Activated naive CD4-positive, alpha-beta T cell treated with anti-CD3 and anti-CD28 coated beads for 36 hours (primary cell): Measurements from ENCODE around the gene ROBO3. TPM values are rescaled to one million over a fixed set of nuclear protein-coding genes. Genes with fewer than 3 reads are reported as not detected.

Experiments used
- CTCF ChIA-PET: fragments of 350-600 bp; sonication (Branson Sonifier 250); formaldehyde crosslinking; loops from one replicate; lab custom pipeline; 2021; ENCODE audit warnings: antibody characterized with exemption; lab: Charles Lee
- DNase-seq: peaks from one replicate; pipeline ENCODE4 v3.0.0-alpha.2; 2020
- H3K27ac Mint-ChIP-seq: one replicate; pipeline ENCODE4 v1.8.0; 2021; ENCODE audit warnings: mild to moderate bottlenecking, mixed read lengths
- H3K27me3 Mint-ChIP-seq: one replicate; pipeline ENCODE4 v1.8.0; 2021; ENCODE audit warnings: low read depth, mixed read lengths
- H3K36me3 Mint-ChIP-seq: one replicate; pipeline ENCODE4 v1.8.0; 2021; ENCODE audit warnings: low read depth, mixed read lengths
- H3K4me1 Mint-ChIP-seq: one replicate; pipeline ENCODE4 v1.8.0; 2021; ENCODE audit warnings: low read depth, mixed read lengths
- H3K4me3 Mint-ChIP-seq: one replicate; pipeline ENCODE4 v1.8.0; 2021; ENCODE audit warnings: mild to moderate bottlenecking, moderate library complexity, mixed read lengths
- H3K9me3 Mint-ChIP-seq: one replicate; pipeline ENCODE4 v1.8.0; 2021; ENCODE audit warnings: mixed read lengths
- intact Hi-C: fragments of 100-400 bp; cut with micrococcal nuclease; formaldehyde crosslinking; loops from one replicate; pipeline ENCODE4 v1.15.1; 2023
- total RNA-seq, 2 experiments: library from RNA; stranded (reverse); gene quantifications; one replicate each; pipeline ENCODE4 v1.2.3, GENCODE V29; 2021

Gene ROBO3, protein sequence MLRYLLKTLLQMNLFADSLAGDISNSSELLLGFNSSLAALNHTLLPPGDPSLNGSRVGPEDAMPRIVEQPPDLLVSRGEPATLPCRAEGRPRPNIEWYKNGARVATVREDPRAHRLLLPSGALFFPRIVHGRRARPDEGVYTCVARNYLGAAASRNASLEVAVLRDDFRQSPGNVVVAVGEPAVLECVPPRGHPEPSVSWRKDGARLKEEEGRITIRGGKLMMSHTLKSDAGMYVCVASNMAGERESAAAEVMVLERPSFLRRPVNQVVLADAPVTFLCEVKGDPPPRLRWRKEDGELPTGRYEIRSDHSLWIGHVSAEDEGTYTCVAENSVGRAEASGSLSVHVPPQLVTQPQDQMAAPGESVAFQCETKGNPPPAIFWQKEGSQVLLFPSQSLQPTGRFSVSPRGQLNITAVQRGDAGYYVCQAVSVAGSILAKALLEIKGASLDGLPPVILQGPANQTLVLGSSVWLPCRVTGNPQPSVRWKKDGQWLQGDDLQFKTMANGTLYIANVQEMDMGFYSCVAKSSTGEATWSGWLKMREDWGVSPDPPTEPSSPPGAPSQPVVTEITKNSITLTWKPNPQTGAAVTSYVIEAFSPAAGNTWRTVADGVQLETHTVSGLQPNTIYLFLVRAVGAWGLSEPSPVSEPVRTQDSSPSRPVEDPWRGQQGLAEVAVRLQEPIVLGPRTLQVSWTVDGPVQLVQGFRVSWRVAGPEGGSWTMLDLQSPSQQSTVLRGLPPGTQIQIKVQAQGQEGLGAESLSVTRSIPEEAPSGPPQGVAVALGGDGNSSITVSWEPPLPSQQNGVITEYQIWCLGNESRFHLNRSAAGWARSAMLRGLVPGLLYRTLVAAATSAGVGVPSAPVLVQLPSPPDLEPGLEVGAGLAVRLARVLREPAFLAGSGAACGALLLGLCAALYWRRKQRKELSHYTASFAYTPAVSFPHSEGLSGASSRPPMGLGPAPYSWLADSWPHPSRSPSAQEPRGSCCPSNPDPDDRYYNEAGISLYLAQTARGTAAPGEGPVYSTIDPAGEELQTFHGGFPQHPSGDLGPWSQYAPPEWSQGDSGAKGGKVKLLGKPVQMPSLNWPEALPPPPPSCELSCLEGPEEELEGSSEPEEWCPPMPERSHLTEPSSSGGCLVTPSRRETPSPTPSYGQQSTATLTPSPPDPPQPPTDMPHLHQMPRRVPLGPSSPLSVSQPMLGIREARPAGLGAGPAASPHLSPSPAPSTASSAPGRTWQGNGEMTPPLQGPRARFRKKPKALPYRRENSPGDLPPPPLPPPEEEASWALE (N-terminal part only)
- 10 to 100 TPM; 24.2 to 24.5 TPM for total RNA-seq

DNA sequence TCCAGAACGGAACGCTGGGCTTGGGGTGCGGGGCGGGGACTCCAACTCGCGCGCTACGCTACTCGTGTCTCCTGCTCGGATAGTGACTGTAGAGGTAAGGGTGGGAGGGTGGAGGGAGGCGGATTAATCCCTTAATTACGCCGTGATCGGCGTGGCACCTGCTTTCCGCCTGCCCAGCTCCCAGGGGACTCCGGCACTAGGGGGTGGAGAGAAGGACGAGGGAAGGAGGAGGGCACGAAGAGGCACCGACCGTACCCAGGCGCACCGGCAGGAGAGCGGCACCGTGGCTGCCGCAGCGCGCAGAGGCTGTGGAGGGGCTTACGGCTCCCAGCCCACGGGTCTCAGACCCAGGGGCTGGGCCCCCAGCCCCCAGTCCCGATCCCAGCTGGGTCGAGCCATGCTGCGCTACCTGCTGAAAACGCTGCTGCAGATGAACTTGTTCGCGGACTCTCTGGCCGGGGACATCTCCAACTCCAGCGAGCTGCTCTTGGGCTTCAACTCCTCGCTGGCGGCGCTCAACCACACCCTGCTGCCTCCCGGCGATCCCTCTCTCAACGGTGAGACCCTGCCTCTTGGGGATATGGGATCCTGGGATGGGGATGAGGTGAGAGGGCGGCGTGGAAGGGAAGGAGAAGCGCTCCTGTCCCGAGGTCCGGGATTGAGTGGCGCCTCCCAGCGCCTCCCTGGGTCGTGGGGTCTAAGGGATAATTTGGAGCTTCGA lies at the start of gene ROBO3:
Gene ROBO3 (plus strand): TSS at position 252 of the 721 bp plus-strand sequence. CDS start 146 bp downstream, at position 398.
- Mint-ChIP-seq H3K27ac (no peak within 1 kb of the TSS), H3K4me1 (peaks cover 37% of the 10 kb centered on the region), H3K9me3 (no peaks in the 10 kb centered on the region), H3K36me3 (no peaks in the 10 kb centered on the region), H3K27me3 (peaks cover 91% of the 10 kb centered on the region), H3K4me3 (peak within 1 kb of the TSS; percentile 42)
- CTCF ChIA-PET = interaction anchor here (0.8 to 3.0 kb wide), 19 partner anchors 11 to 453 kb away, joined by 3 to 47 read pairs (median 5); no protein-coding TSS in a partner anchor
- DNase-seq = no peak
- intact Hi-C loops = loop anchor here (10.0 kb wide), 1 partner anchor 451 kb away; no protein-coding TSS in a partner anchor

DNA sequence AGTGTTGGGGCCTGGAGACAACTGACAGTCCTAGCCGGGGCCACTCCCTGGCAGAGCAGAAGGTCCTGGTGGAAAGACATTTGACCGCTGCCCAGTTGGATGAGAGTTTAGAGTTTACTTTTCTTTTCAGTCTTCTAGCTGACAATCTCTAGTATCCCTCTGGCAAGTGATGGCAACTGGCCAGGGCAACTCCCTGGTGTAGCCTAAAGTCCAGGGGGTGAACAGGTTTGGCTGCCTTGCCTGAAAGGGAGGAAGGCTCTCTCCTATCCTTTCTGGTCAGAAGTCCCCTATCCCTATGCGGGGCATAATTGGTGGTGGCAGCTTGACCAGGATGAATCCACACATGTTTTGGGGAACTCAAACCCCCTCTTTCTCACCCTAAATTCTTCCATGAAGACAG lies 48.2 kb upstream of the ROBO3 start:
- no peak overlapping the region for H3K4me3 Mint-ChIP-seq
- H3K27me3 Mint-ChIP-seq = peaks cover 48% of the 10 kb centered on the region
- intact Hi-C loops = no loop called here
- no peak overlapping the region for H3K27ac Mint-ChIP-seq
- CTCF ChIA-PET = no interaction called here
- no peak for DNase-seq
- H3K9me3 Mint-ChIP-seq = no peaks in the 10 kb centered on the region
- H3K4me1 Mint-ChIP-seq = peaks cover 2% of the 10 kb centered on the region
- H3K36me3 Mint-ChIP-seq = no peaks in the 10 kb centered on the region

DNA sequence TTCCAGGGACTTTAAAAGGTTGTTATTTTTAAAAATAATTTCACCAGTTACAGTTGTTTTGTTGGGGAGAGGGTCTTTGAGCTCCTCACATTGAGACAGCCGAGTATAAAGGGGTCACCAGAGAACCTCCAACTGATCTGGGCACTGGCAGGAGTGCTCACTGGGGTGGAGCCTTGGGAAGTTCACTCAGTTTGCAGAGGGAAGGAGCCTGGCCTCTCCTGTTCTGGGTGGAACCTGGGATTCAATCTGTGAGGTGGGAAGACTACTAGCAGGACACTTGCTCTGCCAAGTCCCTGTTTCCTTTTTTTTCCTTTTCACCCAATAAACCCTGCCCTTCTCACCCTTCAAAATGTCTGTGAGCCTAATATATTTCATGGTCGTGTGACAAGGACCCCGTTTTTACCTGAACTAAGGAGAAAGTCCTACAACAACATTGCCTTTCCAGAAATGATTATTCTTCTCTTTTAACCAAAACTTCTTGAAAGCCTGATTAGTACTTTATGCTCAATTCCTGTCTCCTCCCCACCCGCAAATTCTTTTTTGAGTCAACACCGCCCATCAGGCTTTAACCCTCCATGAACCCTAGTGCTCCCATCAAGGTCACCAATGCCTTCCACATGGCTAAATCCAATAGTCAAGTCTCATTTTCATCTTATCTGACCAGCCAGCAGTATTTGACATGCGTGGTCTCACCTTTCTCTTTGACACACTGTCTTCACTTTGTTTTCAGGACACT lies 43.1 kb upstream of the ROBO3 start:
- H3K36me3 Mint-ChIP-seq = no peaks in the 10 kb centered on the region
- H3K9me3 Mint-ChIP-seq = no peaks in the 10 kb centered on the region
- H3K4me1 Mint-ChIP-seq = no peaks in the 10 kb centered on the region
- intact Hi-C loops = no loop called here
- CTCF ChIA-PET = no interaction called here
- no peak overlapping the region for H3K4me3 Mint-ChIP-seq
- H3K27ac Mint-ChIP-seq = no peak overlapping the region
- peaks cover 31% of the 10 kb centered on the region for H3K27me3 Mint-ChIP-seq
- DNase-seq = no peak

DNA sequence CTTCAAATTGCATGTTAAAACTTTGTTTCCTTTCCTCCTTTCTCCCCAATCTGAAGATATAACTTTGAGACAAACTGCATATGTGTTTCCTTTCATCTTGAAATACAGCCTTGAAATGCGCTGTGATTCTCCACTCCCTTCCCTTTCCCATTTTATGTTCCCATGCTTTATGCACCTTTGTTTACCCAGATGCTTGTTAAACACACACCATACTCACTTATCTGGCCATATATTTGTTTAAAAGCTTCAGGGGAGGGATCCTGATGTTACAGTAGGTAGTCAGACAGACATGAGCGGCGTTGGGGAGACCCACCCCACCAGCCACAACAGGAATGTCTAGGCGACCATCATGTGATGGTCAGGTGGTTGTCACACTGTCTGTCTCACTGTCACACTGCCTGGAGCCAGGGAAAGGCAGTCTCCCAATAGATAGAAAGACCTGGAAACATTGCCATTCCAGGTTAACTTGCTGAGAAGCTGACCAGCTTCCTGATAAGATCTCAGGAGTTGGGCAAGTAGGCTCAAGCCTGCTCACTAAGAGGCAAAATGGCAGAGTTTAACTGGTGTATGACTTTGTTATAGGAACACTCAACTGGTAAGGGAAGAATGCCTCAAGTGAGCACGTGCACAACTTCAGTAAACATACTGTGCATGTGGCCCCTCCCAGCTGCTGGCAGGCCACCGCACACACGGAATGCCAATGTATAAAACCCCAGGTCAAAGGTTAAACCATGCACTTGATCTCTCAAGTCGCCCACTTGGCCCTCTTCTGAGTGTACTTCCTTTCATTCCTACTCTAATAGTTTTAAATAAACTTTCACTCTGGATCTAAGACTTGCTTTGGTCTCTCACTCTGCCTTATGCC lies 41.5 kb upstream of the ROBO3 start:
- no peak overlapping the region for H3K27ac Mint-ChIP-seq
- H3K27me3 Mint-ChIP-seq = peaks cover 18% of the 10 kb centered on the region
- no peaks in the 10 kb centered on the region for H3K36me3 Mint-ChIP-seq
- H3K4me3 Mint-ChIP-seq = no peak overlapping the region
- intact Hi-C loops = no loop called here
- H3K9me3 Mint-ChIP-seq = no peaks in the 10 kb centered on the region
- no peaks in the 10 kb centered on the region for H3K4me1 Mint-ChIP-seq
- CTCF ChIA-PET = no interaction called here
- no peak for DNase-seq

DNA sequence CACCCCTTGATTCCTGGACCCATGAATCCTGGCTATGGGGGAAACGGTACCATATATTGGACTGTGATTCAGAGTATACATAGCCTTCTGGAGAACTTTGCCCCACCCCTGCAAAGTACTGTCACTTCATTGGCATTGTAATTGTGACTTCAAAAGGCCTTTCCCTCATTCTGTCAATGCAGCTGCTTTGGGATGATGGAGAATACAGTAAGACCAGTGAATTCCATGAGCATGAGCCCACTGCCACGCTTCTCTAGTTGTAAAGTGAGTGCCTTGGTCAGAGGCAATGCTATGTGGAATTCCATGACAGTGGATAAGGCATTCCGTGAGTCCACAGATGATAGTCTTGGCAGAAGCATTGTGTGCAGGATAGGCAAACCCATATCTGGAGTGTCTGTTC lies 39.4 kb upstream of the ROBO3 start:
- no peak overlapping the region for H3K27ac Mint-ChIP-seq
- H3K4me1 Mint-ChIP-seq = no peaks in the 10 kb centered on the region
- CTCF ChIA-PET = no interaction called here
- H3K27me3 Mint-ChIP-seq = peaks cover 9% of the 10 kb centered on the region
- no peaks in the 10 kb centered on the region for H3K9me3 Mint-ChIP-seq
- no peaks in the 10 kb centered on the region for H3K36me3 Mint-ChIP-seq
- DNase-seq = no peak
- no peak overlapping the region for H3K4me3 Mint-ChIP-seq
- intact Hi-C loops = no loop called here

DNA sequence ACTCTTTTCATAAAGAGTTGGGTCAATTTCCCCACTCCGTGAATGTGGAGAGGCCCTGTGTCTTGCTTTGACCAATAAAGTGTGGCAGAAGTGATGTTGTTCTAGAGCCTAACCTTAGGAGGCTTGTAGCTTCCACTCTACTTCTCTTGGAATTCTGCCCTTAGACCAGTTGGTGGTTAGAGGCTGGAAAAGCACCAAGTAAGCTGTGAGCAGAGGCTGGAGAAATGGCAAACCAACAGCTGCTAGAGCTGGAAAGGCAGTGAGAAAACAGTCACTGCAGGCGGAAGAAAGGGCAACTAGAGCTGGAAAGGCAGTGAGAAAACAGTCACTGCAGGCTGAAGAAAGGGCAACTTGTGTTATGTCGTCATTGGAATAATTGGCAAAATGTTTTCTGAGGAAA lies 35.2 kb upstream of the ROBO3 start:
- no peak for DNase-seq
- no peaks in the 10 kb centered on the region for H3K9me3 Mint-ChIP-seq
- H3K27me3 Mint-ChIP-seq = peaks cover 6% of the 10 kb centered on the region
- H3K36me3 Mint-ChIP-seq = no peaks in the 10 kb centered on the region
- CTCF ChIA-PET = interaction anchor here (0.7 kb wide), 1 partner anchor 26 kb away, joined by 3 read pairs; no protein-coding TSS in a partner anchor
- no peak overlapping the region for H3K4me3 Mint-ChIP-seq
- H3K4me1 Mint-ChIP-seq = no peaks in the 10 kb centered on the region
- intact Hi-C loops = no loop called here
- H3K27ac Mint-ChIP-seq = no peak overlapping the region

DNA sequence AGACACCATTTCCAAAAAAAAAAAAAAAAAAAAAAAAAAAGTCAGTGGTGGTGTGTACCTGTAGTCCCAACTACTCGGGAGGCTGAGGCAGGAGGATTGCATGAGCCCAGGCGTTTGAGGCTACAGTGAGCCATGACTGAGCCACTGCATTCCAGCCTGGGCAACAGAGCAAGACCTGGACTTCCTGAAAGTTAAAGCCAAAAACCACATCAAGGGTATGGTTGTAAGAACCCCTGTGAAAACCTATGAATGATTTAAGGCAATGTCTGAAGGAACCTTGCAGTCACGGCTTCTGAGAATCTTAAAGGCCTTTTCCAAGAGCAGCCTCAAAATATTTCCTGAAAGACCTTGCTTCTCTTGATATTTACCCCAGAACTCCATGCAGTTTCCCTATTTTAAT lies 34.5 kb upstream of the ROBO3 start:
- Mint-ChIP-seq H3K4me3 (no peak overlapping the region), H3K27ac (no peak overlapping the region), H3K36me3 (no peaks in the 10 kb centered on the region), H3K27me3 (peaks cover 6% of the 10 kb centered on the region), H3K4me1 (no peaks in the 10 kb centered on the region), H3K9me3 (no peaks in the 10 kb centered on the region)
- DNase-seq = no peak
- CTCF ChIA-PET = interaction anchor here (0.7 kb wide), 1 partner anchor 26 kb away, joined by 3 read pairs; no protein-coding TSS in a partner anchor
- intact Hi-C loops = no loop called here

DNA sequence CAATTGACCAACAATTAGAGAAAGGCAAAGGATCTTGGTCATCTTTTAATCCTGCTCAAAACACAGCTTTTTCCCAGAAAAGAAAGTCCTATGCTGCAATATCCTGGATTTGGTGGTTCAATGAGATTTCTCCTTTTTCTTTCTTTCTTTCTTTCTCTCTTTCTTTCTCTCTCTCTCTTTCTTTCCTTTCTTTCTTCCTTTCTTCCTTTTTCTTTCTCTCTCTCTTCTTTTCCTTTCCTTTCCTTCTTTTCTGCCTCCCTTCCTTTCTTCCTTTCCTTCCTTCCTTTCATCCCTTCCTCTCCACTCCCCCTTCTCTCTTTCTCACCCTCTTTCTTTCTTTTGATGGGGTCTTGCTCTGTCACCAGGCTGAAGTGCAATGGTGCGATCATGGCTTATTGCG lies 33.3 kb upstream of the ROBO3 start:
- CTCF ChIA-PET = interaction anchor here (1.4 to 1.5 kb wide), 2 partner anchors 38 to 75 kb away, joined by 3 to 4 read pairs; no protein-coding TSS in a partner anchor
- H3K27me3 Mint-ChIP-seq = peaks cover 10% of the 10 kb centered on the region
- H3K4me3 Mint-ChIP-seq = no peak overlapping the region
- no peak for DNase-seq
- no peaks in the 10 kb centered on the region for H3K9me3 Mint-ChIP-seq
- H3K36me3 Mint-ChIP-seq = no peaks in the 10 kb centered on the region
- peaks cover 6% of the 10 kb centered on the region for H3K4me1 Mint-ChIP-seq
- intact Hi-C loops = no loop called here
- no peak overlapping the region for H3K27ac Mint-ChIP-seq

DNA sequence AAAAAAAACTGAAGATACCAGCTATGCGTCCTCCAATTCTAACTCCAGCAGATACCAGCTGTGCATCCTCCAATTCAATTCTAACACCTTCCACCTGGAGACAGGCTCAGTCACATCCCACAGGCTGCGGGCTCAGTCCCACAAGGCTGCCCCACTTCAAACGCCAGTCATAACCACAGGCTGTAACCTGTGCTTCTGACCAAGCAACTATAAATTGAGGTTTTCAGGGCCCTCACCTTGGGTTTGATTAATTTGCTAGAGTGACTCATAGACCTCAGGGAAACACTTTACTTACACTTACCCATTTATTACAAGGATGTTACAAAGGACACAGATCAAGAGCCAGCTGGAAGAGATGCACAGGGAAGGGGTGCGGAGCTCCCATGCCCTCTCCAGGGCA lies 32.7 kb upstream of the ROBO3 start:
- Mint-ChIP-seq H3K4me1 (peaks cover 11% of the 10 kb centered on the region), H3K4me3 (no peak overlapping the region), H3K27me3 (peaks cover 14% of the 10 kb centered on the region), H3K9me3 (no peaks in the 10 kb centered on the region), H3K36me3 (no peaks in the 10 kb centered on the region), H3K27ac (no peak overlapping the region)
- no peak for DNase-seq
- CTCF ChIA-PET = interaction anchor here (0.7 to 2.4 kb wide), 7 partner anchors 34 to 76 kb away, joined by 3 to 9 read pairs (median 3); no protein-coding TSS in a partner anchor
- intact Hi-C loops = no loop called here

DNA sequence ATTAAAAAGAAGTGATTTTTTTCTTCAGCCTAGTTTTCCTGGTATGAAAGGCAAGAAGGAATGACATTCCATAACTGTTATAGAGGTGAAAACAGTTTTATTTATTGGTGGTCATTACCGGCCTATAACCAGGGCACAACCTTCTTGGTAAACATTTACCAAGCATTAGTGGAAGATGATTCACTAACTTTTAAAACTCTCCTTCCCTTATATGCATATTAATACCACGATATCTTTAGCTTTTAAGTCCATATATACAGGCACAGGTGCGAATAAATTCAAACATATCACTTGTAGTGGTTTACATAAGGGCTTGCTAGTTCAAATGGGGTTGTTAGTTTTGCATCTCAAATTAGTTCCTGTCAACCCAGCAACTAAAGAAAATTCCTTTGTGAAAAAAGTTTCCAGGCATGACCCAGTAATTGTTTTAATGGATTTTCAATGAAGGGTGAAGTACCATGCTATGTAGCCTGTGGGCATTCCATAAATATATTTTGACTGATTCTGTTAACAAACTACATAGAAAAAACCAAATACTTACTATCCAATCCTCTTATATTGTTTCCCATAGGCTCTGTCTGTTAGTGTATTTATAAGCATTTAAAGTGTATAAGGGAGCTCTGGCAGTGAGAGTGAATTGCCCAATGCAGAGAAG lies 30.6 kb upstream of the ROBO3 start:
- no peaks in the 10 kb centered on the region for H3K9me3 Mint-ChIP-seq
- DNase-seq = no peak
- intact Hi-C loops = no loop called here
- H3K36me3 Mint-ChIP-seq = no peaks in the 10 kb centered on the region
- no peak overlapping the region for H3K4me3 Mint-ChIP-seq
- peaks cover 14% of the 10 kb centered on the region for H3K4me1 Mint-ChIP-seq
- CTCF ChIA-PET = interaction anchor here (0.6 to 5.2 kb wide), 5 partner anchors 32 to 190 kb away, joined by 3 to 68 read pairs (median 9); no protein-coding TSS in a partner anchor
- no peak overlapping the region for H3K27ac Mint-ChIP-seq
- H3K27me3 Mint-ChIP-seq = peaks cover 29% of the 10 kb centered on the region
